H1 (cell line): ENCODE data around the gene PCDH7. TPM values are rescaled to one million over a fixed set of nuclear protein-coding genes. Genes with fewer than 3 reads are reported as not detected.

Experiments used
- CHD7 ChIP-seq: fragments of 300-600 bp; sonication (generic); IDR thresholded peaks from 2 replicates; pipeline ENCODE4 v1.7.1; 2012; ENCODE audit warnings: low read length, moderate library complexity, mild to moderate bottlenecking, inconsistent platforms; ENCODE audit not compliant: insufficient replicate concordance
- polyA plus RNA-seq, 7 experiments: library from polyadenylated mRNA; depleted of rRNA in 3 of 7; stranded (reverse) in 5 of 7; unstranded in 2 of 7; fragments of >200 nt in 5 of 7; fragments of 200-250 nt in 2 of 7; gene quantifications; 1 replicate in 5 of 7; 2 replicates in 1 of 7; 4 replicates in 1 of 7; pipeline versions ENCODE4 v1.2.1 to v1.2.3, GENCODE V29; 2011 to 2013; ENCODE audit warnings: missing spikeins in 2 of 7, mixed read lengths in 2 of 7
- total RNA-seq: library from RNA; stranded (reverse); fragmentation: NEBNext Ultra II Directional; extraction: Animal tissue kit (Norgen Biotek cat#: 25700); gene quantifications from 2 replicates; pipeline ENCODE4 v1.2.1, GENCODE V29; 2021

The PCDH7 gene
- total and polyA plus RNA-seq, 2 of the 8 experiments (the other 6 are each of a cell fraction or from before 2014, with no cell fraction given) = 3.1 to 6.1 TPM

GRCh38 chr4:30716158-30716557 is 4.0 kb upstream of the PCDH7 start (continued):
- TF ChIP-seq CHD7 = peak; percentile 52
